Measurements from ENCODE around the gene C5orf47.

C5orf47 gene

GRCh38 chr5:173970878-173971650 is 17.9 kb upstream of the C5orf47 start:
- no peak for DNase-seq (ENCODE audit: low spot score)

DNA sequence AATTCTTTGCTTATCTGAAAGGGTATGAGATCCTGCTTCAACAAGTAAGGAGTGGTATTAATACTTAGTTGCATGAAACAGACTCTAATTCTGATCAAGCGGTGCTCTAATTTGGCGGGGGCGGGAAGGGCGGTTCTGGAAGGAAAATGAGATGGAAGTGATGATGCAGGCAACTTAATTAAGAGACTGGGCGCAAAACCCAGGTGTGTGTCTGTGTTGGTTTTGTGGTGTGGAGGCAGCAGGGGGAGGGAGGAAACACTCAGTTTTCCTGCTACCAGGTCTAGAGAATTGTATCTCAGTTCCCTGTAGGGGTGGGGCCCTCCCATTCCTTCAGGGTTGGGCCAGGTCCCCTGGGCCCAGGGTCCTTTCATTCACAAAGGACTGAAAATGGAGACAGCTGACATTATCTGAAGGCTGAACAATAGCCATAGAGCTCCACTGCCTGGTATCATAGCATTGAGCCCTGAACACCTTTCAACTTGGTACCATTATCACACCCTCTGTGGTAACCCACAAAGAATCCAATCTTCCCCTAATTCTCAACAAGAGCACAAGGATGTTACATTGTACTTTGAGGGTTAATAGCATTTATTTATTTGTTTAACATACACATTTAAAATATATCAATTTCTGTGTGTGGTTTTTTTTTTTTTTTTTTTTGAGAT is 17.2 kb upstream of the C5orf47 start:
- DNase-seq (ENCODE audit: low spot score) = no peak

DNA sequence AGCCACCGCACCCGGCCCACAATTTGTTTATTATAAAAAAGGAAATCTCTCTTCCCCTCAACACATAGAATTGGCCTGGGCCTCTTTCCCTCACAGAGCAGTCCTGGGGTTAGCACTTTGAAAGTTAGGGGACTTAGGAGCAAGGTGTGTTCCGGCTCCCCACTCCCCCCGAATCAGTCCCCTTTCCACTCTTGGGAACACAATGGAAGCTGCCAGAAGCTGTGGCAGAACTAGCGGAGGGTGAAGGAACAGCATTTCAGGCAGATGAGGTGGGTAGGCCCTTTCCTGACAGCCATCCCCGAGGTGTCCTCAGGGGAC is 16.4 kb upstream of the C5orf47 start:
- DNase-seq (ENCODE audit: low spot score) = no peak

DNA sequence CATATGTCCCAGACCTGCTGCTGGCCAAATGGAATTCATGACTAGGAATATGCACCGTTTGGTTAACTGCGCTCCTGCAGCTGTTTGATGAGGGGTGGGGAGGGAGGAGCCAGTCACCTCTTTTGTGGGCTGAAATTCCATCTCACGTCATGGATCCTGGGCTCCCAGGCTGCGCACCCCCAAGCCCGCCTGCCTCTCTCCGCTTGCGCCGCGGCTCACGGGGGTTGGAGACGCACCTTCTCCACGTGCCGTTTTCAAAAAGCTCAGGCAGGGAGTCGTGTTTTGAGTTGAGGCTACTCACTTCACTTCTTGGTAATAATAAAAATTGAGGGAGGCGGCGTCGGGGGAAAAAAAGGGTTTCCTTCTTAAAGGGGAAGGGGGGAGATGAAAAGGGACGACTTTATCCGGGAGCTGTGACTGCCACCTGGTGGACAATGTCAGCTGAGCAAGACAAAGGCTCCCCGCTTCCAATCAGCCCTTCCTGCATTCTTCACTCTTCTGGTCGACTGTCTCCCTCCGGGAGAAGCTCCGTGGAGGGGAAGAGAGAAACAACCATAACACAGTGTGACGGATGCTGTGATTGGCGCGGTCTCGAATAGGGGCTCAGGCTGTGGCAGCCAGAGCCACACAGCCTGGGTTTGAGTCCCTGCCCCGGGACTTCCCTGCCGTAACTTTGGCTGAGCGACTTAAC is 15.9 kb upstream of the C5orf47 start:
- DNase-seq (ENCODE audit: low spot score) = peak; percentile 78

DNA sequence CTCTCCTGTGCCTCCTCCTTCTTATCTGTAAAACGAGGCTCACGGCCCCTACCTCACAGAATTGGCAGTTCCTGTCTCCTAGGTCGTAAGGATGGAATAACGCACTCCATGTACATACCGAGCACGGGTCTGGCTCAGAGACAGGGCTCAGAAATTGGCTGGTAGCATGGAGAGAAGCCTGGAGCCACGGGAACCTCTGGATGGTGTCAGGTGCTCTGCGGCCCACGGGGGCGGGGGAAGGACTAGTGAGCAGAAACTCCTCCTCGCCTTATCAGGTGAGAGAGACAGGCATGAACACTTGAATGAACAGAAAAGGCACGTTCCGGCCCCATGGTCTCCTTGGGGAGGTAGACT is 15.4 kb upstream of the C5orf47 start:
- DNase-seq (ENCODE audit: low spot score) = no peak

DNA sequence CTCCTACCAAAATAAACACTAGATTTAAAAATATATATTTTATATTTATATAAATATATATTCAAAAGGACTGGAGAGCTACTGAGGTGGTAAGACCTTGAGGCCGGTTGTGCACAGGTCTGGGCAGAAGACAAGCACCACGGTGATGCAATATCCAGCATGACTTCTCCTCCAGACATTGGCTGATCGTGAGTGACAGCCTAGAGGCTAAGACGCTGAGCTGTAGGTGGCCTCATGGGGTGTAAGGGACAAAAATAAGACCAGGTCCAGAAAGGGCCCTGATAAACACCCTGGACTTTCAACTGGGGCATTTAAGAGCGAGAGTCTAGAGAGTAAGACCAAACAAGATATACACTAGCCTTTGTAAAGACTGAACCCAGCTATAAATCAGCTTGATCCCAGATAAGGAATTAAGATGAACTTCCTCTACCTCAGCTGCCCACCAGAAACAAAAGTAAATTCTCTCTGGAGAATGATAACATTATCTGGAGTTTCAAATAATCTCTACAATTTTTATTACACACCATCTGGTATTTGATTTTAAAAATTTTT is 14.2 kb upstream of the C5orf47 start:
- DNase-seq (ENCODE audit: low spot score) = no peak

DNA sequence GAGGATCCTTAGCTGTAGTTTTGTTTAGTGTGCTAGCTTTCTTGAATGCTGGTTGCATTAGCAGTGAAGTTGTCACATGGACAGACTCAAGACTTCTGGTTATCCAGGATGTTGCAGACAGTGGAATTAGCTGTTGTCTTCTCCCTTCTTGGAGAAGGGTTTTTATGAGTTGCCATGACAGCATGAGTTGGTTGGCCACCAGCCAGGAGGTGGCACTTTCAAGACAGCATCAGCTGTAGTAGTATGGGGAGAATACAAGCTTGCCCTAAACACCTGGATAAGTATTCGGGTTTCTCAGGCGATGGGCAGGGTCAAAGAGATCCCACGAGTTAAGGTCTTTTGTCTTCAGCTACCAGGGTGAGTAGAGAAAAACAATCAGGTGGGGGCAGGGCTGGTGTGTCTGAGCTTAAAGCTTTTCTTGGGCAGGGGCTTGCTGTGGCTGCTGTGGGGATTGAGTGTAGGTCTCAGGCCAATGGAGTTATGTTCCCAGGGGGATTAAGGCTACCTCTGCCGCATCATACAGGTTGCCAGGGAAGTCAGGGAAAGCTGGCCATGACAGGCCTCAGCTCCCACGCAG is 7.7 kb upstream of the C5orf47 start:
- DNase-seq (ENCODE audit: low spot score) = no peak

- no peak for DNase-seq (ENCODE audit: low spot score)
Measured at GRCh38 chr5:173984218-173984617, 4.8 kb upstream of the C5orf47 start.

GRCh38 chr5:173989432-173990082 is 587 bp downstream of the C5orf47 start:
- DNase-seq (ENCODE audit: low spot score) = no peak

DNA sequence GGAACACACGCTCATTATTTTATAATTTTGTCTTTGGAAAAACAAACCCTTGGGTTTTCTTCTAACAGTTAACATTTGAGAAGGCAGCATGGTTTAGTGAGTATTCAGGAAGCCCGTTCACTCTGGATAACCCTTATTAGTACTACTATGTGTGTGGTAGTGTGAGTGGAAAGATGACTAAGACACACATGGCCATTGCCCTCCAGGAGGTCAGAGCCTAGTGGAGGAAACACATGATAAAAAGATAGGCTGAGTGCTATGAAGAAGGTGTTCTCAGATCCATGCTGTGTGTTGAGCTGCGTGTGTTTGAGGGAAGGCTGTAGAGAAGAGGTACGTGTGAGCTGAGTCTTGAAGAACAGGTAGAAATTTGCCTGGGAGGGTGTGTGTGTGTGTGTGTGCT is 8.4 kb downstream of the C5orf47 start:
- no peak for DNase-seq (ENCODE audit: low spot score)

DNA sequence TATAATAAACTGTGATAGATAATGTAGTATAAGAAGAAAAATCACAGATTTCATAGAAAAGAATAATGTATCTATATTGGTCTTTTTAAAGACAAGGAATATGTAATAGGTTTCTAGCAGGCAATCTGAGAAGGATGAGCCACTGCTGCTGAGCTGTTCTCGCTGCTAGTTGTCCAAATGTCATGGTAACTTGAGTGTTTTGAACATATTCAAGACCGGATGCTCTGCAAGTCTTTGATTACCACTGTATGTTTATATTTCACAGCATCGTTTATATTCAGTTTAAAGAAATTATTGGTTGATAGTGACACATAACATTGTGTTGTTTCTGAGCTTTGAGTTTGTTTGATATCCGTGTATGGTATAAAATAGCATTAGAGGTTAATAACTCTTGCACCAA is 9.6 kb downstream of the C5orf47 start:
- no peak for DNase-seq (ENCODE audit: low spot score)

- DNase-seq (ENCODE audit: low spot score) = no peak
Measured at GRCh38 chr5:174000076-174000475, 11.1 kb downstream of the C5orf47 start.

DNA sequence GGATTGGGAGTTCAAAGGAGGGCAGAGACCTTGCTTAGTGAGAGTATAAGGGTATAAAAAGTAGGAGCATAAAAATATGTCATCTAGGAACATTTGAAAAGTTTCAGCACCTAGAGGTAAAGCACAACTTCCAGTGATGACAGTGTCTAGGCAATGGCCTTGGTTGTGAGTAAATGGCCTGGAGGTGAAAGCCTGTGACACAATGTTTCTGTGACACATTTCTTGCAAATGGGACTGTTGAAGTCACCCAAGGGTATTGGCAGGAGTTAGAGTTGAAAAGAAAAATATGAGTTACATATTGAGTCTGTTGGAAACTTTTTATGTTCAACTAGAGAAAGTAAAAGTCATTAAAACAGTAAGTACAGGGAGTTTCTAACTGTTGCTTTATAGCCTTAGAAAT is 14.8 kb downstream of the C5orf47 start:
- DNase-seq (ENCODE audit: low spot score) = no peak

DNA sequence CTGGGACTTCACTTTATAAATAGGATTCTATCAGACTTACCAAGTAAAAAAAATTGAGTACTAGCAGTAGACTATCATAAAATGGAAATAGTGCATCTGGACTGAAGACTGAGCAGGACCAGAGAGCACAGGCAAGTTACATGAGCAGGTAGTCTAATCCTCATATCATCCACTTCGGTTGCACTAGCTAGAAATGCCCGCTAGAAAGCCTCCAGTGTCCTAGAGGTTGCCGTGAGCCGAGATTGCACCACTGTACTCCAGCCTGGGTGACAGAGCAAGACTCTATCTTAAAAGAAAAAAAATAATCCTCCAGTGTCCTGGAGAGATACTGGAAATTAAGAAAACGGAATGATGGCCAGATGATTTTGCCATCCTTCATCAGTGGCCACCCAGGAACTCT is 20.0 kb downstream of the C5orf47 start:
- no peak for DNase-seq (ENCODE audit: low spot score)

DNA sequence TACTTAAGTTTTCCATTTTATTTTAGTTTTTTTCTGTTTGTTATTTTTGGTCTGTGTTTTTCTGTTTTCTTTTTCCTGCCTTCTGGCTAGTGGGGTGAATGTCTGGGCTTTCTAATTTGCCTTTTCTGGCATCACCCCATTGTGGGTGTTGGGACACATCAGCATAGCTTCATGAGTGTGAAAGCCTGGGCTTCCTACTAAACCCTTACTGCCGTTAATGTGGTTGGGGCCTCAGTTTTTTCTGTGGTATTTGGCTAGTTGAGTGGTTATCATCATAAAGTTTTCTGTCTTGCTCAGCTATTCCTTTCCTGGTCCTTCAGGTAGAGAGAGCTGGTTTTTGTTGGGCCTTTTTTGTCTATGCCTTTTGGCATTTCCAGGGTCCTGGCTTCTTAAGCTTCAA is 21.4 kb downstream of the C5orf47 start:
- DNase-seq (ENCODE audit: low spot score) = no peak

DNA sequence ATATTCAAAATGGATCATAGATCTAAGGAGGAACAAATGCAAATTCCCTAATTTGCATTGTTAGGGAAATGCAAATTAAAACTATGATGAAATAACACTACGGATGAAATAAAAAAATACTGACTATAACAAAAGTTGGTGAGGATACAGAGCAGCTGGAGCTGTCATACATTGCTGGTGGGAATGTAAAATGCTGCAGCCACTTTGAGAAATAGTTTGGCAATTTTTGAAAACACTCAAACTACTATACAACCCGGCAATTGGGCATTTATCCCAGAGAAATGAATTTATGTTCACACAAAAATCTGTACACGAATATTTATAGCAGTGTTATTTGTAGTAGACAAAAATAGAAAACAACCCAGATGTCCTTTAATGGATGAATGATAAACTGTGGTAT is 22.5 kb downstream of the C5orf47 start:
- no peak for DNase-seq (ENCODE audit: low spot score)

GRCh38 chr5:174020069-174020927 is 31.3 kb downstream of the C5orf47 start:
- peak; percentile 9 for DNase-seq (ENCODE audit: low spot score)

- no peak for DNase-seq (ENCODE audit: low spot score)
Measured at GRCh38 chr5:174020928-174021304, 31.9 kb downstream of the C5orf47 start.

DNA sequence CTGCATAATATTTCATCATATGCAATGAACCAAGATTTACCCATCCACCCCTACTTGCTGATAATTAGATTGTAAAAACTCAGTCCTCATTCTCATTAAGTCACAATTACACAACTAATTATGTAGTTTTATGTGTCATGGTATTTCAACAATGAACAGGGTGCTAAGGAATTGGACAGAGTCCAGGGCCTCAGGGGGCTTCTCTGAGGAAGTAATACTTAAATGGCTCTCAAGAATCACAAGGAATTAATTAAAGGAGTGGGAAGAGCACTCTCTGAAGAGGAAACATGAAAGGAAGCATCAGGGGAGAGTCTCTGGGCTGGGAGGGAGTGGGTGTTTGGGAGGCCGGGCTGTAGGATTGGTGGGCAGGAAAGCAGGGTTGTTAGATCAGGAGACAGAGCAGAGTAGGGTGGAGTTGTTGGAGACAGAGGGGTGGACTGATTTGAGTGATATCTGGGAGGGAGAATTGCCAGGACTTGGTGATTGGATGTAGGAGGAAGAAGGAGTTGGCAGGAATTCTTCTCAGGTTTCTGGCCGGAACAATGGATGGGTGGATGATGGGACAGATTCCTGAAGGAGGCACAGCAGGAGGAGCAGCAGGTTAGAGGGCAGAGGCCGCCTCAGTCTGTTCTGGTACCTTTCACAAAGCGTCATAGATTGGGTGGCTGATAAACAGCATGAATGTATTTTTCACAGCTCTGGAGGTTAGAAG is 33.6 kb downstream of the C5orf47 start:
- DNase-seq (ENCODE audit: low spot score) = no peak

DNA sequence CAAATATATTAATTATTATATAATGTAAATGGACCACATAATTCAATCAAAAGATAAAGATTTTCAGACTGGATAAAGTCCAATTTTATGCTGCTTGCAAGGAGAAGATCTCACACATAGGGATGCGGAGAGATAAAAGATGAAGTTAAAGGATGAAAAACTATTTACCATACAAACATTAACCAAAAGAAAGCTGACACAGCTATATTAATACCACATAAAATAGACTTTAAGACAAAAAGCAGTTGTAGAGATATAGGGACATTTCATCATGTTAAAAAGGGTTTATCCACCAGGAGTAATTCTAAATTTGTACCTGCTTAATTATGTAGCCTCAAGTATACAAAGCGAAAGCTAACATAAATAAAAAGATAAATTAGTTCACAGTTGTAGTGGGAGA is 41.3 kb downstream of the C5orf47 start:
- no peak for DNase-seq (ENCODE audit: low spot score)

All from germinal center (tissue), 1 donor.